ENCODE measurements around the gene CTNS.

- TF ChIP-seq CTCF (conservative IDR thresholded peaks at IDR 0.05) (no peak), ZFX (IDR thresholded peaks at IDR 0.05) (no peak)
These were observed 52.3 kb downstream of the CTNS start for GRCh38 chr17:3688852-3689261.
